Measurements from ENCODE around the gene TMED5.

GRCh38 chr1:93190432-93190831, 10.2 kb upstream of the TMED5 start:
- no peak for TF ChIP-seq CTCF (IDR thresholded peaks at IDR 0.05)
- TF ChIP-seq POLR2AphosphoS5 (IDR thresholded peaks at IDR 0.05): no peak
- TF ChIP-seq EP300 (IDR thresholded peaks at IDR 0.05): no peak
